RWPE1 (cell line): Measurements from ENCODE around the gene KRTAP4-4.
"Not testable (repeated sequence)": the region's sequence is repeated elsewhere in the genome, so short reads cannot be mapped to it uniquely, and the experiment has no call there.

ENCODE experiments used
- CTCF ChIA-PET: fragments of 350-600 bp; sonication (Branson Sonifier 250); formaldehyde crosslinking; extraction: SDS; loops from one replicate; lab custom pipeline; 2021; lab: Yijun Ruan, JAX
- POLR2A ChIA-PET: fragments of 400-600 bp; formaldehyde crosslinking; extraction: SDS; loops from one replicate; lab custom pipeline; 2020; ENCODE audit warnings: antibody characterized with exemption; ENCODE audit not compliant: low non-redundant PET; lab: Yijun Ruan, JAX
- DNase-seq: peaks from one replicate; pipeline ENCODE4 v3.0.0; 2012; ENCODE audit warnings: low spot score
- H3K27ac ChIP-seq: fragments of 450-650 bp; 2 replicates; pipeline ENCODE4 v1.5.1; 2017
- CTCF ChIP-seq: fragments of 450-650 bp; conservative IDR thresholded peaks from 2 replicates; pipeline ENCODE4 v1.5.1; 2017; ENCODE audit warnings: low read depth, mild to moderate bottlenecking

KRTAP4-4 gene

GRCh38 chr17:41140360-41141131, 20.0 kb downstream of the KRTAP4-4 start, which contains the start of gene KRTAP4-6:
Gene KRTAP4-6, minus strand, starts transcription at chr17:41140544. Its CDS starts 57 bp downstream, at chr17:41140487.
- ChIA-PET POLR2A (no interaction called here), CTCF (interaction anchor here (0.6 to 0.8 kb wide), 2 partner anchors 159 to 264 kb away, joined by 3 to 4 read pairs; no protein-coding TSS in a partner anchor)
- peak; percentile 74 for DNase-seq
- TF ChIP-seq CTCF = no peak
- H3K27ac ChIP-seq = peak within 1 kb of the TSS; percentile 48; the same call in 1 of the 2 replicates

- POLR2A ChIA-PET, DNase-seq: not testable (repeated sequence)
- H3K27ac ChIP-seq = peak overlapping the region; percentile 48; the same call in 1 of the 2 replicates
- CTCF ChIA-PET = interaction anchor here (0.6 kb wide), 1 partner anchor 264 kb away, joined by 3 read pairs; no protein-coding TSS in a partner anchor
These were observed 20.7 kb downstream of the KRTAP4-4 start for GRCh38 chr17:41139865-41140264.

- ChIA-PET CTCF (interaction anchor here (0.6 to 0.7 kb wide), 2 partner anchors 284 to 1861 kb away, joined by 3 read pairs; no protein-coding TSS in a partner anchor), POLR2A (no interaction called here)
- no peak for TF ChIP-seq CTCF
- DNase-seq = no peak
- no peak overlapping the region for H3K27ac ChIP-seq
These were observed 26.4 kb downstream of the KRTAP4-4 start for GRCh38 chr17:41133880-41134735.

GRCh38 chr17:41131979-41132378, 28.6 kb downstream of the KRTAP4-4 start:
- ChIA-PET POLR2A (interaction anchor here (1.0 kb wide), 1 partner anchor 313 kb away, joined by 3 read pairs; no protein-coding TSS in a partner anchor), CTCF (no interaction called here)
- DNase-seq = peak; percentile 75
- H3K27ac ChIP-seq = no peak overlapping the region
- no peak for TF ChIP-seq CTCF

- DNase-seq = no peak
- ChIA-PET CTCF (interaction anchor here (0.9 kb wide), 1 partner anchor 70 kb away, joined by 5 read pairs; no protein-coding TSS in a partner anchor), POLR2A (no interaction called here)
- no peak for TF ChIP-seq CTCF
- H3K27ac ChIP-seq = no peak overlapping the region
These were observed 33.2 kb downstream of the KRTAP4-4 start for GRCh38 chr17:41127371-41127770.

- POLR2A ChIA-PET = no interaction called here
- CTCF ChIA-PET = no interaction called here
These were observed 34.1 kb downstream of the KRTAP4-4 start for GRCh38 chr17:41126412-41126811.

More at GRCh38 chr17:41126412-41126811, 34.1 kb downstream of the KRTAP4-4 start:
- H3K27ac ChIP-seq = no peak overlapping the region
- TF ChIP-seq CTCF = no peak
- no peak for DNase-seq
